ENCODE data around the gene CCDC80. TPM values are rescaled to one million over a fixed set of nuclear protein-coding genes. Genes with fewer than 3 reads are reported as not detected.

The CCDC80 gene
- total RNA-seq, 1 experiment from 2014 or later = 26.2 TPM

GRCh38 chr3:112579697-112580096 lies 61.2 kb downstream of the CCDC80 start:
- H3K27me3 ChIP-seq (replicated peaks; ENCODE audit: control insufficient read depth, insufficient read depth, low read length) = no peaks in the 10 kb centered on the region
- H3K9me3 ChIP-seq = no peaks in the 10 kb centered on the region
- H3K36me3 ChIP-seq (ENCODE audit: control insufficient read depth, insufficient read depth, low read length) = no peaks in the 10 kb centered on the region; the same call in 1 of the 2 replicates
- no peak overlapping the region for H3K4me3 ChIP-seq (ENCODE audit: low read depth, low read length)
- Mint-ChIP-seq H3K27me3 (ENCODE audit: insufficient read depth, unreplicated experiment) (no peaks in the 10 kb centered on the region), H3K36me3 (ENCODE audit: insufficient read depth, unreplicated experiment) (no peaks in the 10 kb centered on the region), H3K4me1 (ENCODE audit: low read depth, unreplicated experiment) (no peaks in the 10 kb centered on the region), H3K4me3 (ENCODE audit: unreplicated experiment) (no peak overlapping the region), H3K9me3 (ENCODE audit: unreplicated experiment) (no peaks in the 10 kb centered on the region), H3K27ac (ENCODE audit: unreplicated experiment) (no peak overlapping the region)
- POLR2A ChIA-PET = no interaction called here
- no peaks in the 10 kb centered on the region for H3K4me1 ChIP-seq
- CTCF ChIA-PET = no interaction called here
- BruUV-seq (replicated peaks) = no TSS peak
- DNase-seq = no peak
- intact Hi-C loops (cut with micrococcal nuclease; ENCODE audit: unreplicated experiment) = loop anchor here (5.0 kb wide), 1 partner anchor 48 kb away; no protein-coding TSS in a partner anchor
- TF ChIP-seq CTCF (IDR thresholded peaks at IDR 0.05; ENCODE audit: insufficient read depth in 1 of 2, low read depth in 1 of 2, low read length in 1 of 2, severe bottlenecking in 1 of 2, unreplicated experiment in 1 of 2) = no peak

DNA sequence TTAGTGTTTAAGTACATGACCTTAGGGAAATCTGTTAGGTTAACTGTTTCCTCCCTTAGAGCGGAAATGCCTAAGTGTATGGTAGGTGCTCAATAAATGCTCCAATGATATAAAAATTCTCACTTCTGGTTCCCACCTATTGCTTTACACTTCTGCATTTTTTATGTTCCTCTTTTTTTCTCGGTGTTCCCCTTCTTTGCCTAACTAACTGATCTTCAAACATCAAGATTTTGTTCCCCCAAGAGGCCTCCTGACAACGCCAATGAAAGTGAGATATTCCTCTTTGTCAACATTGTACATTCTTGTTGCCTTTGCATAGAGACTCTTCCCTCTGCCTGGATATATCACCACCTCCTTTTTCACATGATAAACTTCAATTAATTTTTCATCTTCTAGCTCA lies 61.7 kb downstream of the CCDC80 start:
- CTCF ChIA-PET = no interaction called here
- H3K9me3 Mint-ChIP-seq (ENCODE audit: unreplicated experiment) = no peaks in the 10 kb centered on the region
- H3K36me3 ChIP-seq (ENCODE audit: control insufficient read depth, insufficient read depth, low read length) = no peaks in the 10 kb centered on the region; the same call in 1 of the 2 replicates
- H3K27me3 Mint-ChIP-seq (ENCODE audit: insufficient read depth, unreplicated experiment) = no peaks in the 10 kb centered on the region
- no peak for DNase-seq
- no TSS peak for BruUV-seq (replicated peaks)
- intact Hi-C loops (cut with micrococcal nuclease; ENCODE audit: unreplicated experiment) = no loop called here
- no peaks in the 10 kb centered on the region for H3K27me3 ChIP-seq (replicated peaks; ENCODE audit: control insufficient read depth, insufficient read depth, low read length)
- TF ChIP-seq CTCF (IDR thresholded peaks at IDR 0.05; ENCODE audit: insufficient read depth in 1 of 2, low read depth in 1 of 2, low read length in 1 of 2, severe bottlenecking in 1 of 2, unreplicated experiment in 1 of 2) = no peak
- no peak overlapping the region for H3K27ac Mint-ChIP-seq (ENCODE audit: unreplicated experiment)
- no peak overlapping the region for H3K4me3 ChIP-seq (ENCODE audit: low read depth, low read length)
- no peaks in the 10 kb centered on the region for H3K4me1 Mint-ChIP-seq (ENCODE audit: low read depth, unreplicated experiment)
- H3K4me1 ChIP-seq = no peaks in the 10 kb centered on the region
- POLR2A ChIA-PET = no interaction called here
- no peak overlapping the region for H3K4me3 Mint-ChIP-seq (ENCODE audit: unreplicated experiment)
- no peaks in the 10 kb centered on the region for H3K9me3 ChIP-seq
- no peaks in the 10 kb centered on the region for H3K36me3 Mint-ChIP-seq (ENCODE audit: insufficient read depth, unreplicated experiment)

DNA sequence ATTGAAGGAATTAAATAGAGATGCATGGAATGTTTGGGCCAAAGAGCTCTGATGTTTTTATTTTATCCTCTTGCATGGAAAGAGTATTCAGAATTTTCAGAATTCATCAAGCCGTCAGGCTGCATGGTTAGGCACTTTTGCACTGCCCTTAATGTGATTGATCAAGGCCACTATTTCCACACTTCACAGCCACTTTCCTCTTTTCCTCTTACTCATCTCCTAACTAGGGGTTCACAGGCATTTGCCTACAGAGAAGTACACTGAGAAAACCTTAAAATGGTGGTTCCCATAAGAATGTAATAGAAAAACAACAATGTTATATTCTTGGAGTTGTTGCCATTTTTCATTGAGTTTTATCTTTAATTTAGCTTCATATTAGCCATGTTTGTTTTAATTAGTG lies 68.2 kb downstream of the CCDC80 start:
- Histone ChIP-seq H3K4me3 (ENCODE audit: low read depth, low read length) (no peak overlapping the region), H3K4me1 (no peaks in the 10 kb centered on the region), H3K36me3 (ENCODE audit: control insufficient read depth, insufficient read depth, low read length) (no peaks in the 10 kb centered on the region), H3K27me3 (replicated peaks; ENCODE audit: control insufficient read depth, insufficient read depth, low read length) (no peaks in the 10 kb centered on the region), H3K9me3 (no peaks in the 10 kb centered on the region)
- Mint-ChIP-seq H3K36me3 (ENCODE audit: insufficient read depth, unreplicated experiment) (peaks cover 8% of the 10 kb centered on the region), H3K4me1 (ENCODE audit: low read depth, unreplicated experiment) (no peaks in the 10 kb centered on the region), H3K9me3 (ENCODE audit: unreplicated experiment) (no peaks in the 10 kb centered on the region), H3K4me3 (ENCODE audit: unreplicated experiment) (no peak overlapping the region), H3K27me3 (ENCODE audit: insufficient read depth, unreplicated experiment) (no peaks in the 10 kb centered on the region), H3K27ac (ENCODE audit: unreplicated experiment) (no peak overlapping the region)
- ChIA-PET POLR2A (no interaction called here), CTCF (no interaction called here)
- DNase-seq = no peak
- no TSS peak for BruUV-seq (replicated peaks)
- intact Hi-C loops (cut with micrococcal nuclease; ENCODE audit: unreplicated experiment) = no loop called here
- TF ChIP-seq CTCF (IDR thresholded peaks at IDR 0.05; ENCODE audit: insufficient read depth in 1 of 2, low read depth in 1 of 2, low read length in 1 of 2, severe bottlenecking in 1 of 2, unreplicated experiment in 1 of 2) = no peak
